ENCODE results near the gene INA.
A peak's percentile ranks its signal among the peaks of the same experiment; 100 is the strongest.

Gene INA

DNA sequence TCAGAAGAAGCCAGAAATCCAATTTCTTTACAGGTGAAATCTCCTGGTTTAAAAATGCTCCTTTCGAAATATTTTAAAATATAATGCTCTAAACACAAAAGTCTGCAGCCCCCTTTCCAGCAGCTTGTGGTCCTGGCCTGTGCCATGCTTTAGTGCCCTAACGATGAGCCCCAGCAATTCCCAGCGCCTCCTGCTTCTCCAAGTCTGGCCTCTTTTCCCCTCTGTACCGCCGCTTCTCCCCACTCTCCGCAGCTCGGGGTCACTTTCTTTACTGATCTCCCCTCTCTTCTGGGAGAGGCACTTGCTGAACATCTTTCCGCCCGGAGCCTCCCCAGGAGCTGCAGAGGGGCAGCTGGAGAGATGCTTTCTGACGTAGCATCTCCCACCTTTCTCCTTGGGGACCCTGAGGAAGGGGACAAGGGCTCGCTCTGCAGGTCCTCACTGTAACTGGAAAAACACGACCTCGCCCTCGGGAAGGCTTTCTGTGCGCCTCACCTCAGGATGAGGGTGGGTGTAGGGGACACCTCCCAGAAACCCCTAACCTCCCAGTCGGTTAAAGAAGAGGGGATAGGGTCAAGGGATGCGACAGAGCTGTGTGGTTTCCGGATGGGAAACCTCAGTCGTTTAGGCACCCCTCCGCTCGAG, 565 bp upstream of the INA start:
- no peak for DNase-seq

DNA sequence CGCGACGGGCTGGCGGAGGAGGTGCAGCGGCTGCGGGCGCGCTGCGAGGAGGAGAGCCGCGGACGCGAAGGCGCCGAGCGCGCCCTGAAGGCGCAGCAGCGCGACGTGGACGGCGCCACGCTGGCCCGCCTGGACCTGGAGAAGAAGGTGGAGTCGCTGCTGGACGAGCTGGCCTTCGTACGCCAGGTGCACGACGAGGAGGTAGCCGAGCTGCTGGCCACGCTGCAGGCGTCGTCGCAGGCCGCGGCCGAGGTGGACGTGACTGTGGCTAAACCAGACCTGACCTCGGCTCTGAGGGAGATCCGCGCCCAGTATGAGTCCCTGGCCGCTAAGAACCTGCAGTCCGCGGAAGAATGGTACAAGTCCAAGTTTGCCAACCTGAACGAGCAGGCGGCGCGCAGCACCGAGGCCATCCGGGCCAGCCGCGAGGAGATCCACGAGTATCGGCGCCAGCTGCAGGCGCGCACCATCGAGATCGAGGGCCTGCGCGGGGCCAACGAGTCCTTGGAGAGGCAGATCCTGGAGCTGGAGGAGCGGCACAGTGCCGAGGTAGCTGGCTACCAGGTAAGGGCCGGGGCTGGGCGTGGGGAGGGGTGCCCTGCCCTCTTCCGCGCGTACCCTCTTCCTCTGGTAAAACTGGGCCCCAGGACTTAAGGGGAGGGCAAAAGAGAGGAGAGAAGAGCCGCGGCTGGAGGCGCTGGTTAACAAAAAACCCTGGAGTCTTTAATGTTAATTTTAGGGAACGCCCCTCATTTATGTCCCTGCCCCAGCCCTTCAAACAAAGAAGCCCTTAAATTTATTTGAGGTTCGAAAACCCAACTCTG, 987 bp downstream of the INA start:
- no peak for DNase-seq

DNA sequence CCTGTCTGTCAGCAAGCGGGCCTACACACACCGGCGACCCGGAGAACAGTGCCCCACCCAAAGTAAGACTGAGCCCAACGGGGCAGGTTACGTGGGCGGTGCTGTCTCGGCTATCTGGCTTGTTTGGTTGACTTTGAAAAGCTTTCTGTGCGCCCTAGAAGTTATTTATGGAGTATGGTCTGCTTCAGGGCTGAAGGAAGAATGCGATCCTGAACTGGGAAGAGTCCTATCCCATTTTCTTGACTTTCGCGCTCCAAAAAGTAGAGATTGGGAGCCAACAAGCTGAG, 1.5 kb downstream of the INA start:
- no peak for DNase-seq

DNA sequence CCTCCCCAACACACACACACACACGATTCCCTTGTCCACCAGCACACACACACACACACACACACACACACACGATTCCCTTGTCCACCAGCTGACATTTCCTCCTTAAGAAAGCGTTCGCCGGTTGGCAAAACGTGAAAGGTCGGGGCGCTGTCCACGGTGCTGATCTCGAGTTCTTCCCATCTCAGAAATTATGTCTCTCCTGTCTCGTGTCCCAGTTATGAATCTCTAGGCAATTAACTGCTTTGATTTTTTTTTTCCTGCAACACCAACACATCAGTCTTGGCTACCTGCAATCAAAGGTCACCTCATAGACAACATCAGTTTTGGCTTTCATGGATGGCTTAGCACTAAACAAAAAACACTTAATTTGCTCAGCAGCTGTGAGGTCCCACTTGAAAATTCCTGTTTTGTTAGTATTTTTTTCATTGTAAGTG, 1.9 kb downstream of the INA start:
- DNase-seq, result peak; percentile 44

DNA sequence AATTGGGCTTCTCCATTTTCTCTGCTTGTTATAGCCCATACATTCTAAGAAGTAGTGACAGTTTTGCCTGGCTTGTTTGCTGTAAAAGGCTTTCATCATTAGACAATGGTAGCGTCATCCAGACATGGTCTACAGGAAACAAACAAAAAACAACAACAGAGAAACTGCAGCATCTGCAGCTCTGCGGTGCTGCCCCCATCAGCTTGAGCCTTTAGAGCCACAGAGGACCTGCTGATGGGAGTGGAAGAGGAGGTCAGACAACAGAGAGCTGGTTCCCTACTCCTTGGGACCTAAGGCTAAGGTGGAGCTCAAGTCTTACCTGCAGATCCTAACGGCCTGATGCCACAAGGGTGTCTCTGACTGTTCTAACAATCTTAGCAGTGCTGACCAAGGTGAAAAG, 3.1 kb downstream of the INA start:
- DNase-seq, result no peak

DNA sequence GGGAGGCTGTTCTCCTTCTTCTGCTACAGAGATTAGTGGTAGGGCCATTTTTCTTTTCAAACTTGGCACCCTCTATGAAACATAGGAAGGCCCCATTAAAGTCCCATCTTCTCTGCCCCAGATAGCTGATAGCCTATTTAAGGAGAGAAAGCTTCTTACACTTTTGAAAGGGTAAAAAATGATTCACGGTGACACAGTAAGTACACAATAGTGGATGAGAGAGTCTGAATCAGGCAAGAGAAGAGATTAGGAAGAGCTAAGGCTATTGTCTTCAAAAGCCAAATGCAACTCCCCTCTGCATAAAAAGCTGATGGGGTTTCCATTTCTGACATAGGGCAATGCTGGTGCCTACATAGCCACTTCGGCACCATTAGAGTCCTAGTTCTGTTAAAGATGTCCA, 3.6 kb downstream of the INA start:
- DNase-seq, result no peak

DNA sequence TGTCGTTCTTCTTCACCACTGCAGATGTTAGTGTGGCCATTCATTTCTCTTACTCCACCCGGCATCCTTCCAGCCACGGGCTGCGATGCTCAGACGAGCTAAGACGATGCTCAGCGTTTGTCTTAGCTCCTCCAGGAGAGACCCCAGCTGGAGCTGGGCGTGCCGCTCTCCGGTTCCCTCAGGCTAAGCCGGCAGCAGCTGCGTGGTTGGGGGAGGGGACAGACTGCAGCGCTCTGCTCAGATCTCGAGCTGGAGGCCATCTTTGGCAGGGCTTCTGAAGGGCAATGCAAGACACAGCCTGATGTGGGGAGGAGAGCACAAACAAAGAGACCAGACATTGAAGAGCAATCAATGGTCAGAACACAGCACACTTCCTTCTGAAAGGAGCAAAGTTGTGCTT, 4.8 kb downstream of the INA start:
- DNase-seq, result peak; percentile 8

DNA sequence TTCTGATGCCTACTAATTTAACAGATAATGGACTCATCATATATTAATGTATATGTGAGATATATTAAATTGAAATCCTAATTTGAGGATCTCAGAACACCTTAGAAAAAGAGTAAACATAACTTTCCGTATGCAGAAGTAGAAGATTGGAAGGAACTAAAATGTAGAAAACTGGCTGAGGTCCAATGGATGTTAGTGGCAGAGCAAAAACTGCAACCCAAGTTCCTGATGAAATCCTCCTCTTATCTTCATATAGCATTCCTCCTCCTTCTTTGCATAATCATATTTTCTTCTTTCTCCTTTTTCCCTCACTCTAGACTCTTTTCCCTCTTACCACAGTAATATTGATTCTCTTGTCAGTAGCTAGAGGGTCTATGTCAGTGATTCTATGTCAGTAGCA, 6.0 kb downstream of the INA start:
- DNase-seq, result no peak

DNA sequence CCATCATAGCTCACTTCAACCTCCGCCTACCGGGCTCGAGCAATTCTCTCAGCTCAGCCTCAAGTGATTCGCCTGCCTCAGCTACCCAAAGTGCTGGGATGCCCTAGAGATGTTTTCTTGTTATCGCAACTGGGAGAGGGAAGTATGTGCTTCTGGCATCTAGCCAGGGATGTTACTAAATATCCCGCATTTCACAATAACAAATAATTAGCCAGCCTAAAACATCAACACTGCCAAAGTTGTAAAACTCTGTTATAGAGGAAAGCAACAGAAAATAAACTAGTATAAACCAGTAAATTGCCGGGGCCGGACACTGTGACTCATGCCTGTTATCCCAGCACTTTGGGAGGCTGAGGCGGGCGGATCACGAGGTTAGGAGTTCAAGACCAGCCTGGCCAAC, 7.2 kb downstream of the INA start:
- no peak for DNase-seq

DNA sequence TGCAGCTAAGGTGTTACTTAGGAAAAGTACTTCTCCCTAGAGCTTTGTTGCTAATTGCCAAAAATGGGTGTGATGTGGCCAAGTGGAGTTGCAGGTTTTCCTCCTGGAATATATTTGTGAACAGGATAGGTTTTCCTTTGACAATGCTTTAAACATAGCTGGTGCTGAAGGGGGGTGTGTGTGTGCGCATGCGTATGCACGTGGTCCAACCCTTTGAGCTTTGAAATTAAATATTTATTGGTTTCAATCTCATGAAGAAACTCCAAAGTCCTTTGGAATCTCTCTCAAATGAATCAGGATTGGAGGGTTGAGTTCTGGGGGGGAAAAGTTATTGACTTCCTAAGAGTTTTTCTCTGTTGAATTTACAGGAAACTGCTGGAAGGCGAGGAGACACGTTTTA, 11.1 kb downstream of the INA start:
- DNase-seq, result no peak

DNA sequence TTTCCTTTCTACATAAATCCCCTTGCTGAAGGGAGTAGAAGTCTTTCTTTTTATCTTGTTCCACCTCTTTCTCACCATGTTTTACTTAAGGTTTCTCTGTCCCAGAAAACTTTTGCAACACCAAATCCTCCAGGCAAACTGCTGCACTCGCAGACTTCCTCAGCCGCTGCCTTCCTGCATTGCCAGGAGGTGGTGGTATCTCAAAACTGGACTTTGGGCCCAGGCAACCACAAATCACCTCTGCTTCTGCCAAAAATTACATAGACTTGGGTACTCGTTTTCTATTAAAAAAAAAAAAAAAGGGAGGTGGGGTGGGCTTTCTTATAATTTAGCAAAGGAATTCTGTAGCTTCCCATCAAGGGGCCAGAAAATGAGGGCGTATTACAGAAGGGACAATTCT, 14.7 kb downstream of the INA start:
- DNase-seq, result no peak

DNA sequence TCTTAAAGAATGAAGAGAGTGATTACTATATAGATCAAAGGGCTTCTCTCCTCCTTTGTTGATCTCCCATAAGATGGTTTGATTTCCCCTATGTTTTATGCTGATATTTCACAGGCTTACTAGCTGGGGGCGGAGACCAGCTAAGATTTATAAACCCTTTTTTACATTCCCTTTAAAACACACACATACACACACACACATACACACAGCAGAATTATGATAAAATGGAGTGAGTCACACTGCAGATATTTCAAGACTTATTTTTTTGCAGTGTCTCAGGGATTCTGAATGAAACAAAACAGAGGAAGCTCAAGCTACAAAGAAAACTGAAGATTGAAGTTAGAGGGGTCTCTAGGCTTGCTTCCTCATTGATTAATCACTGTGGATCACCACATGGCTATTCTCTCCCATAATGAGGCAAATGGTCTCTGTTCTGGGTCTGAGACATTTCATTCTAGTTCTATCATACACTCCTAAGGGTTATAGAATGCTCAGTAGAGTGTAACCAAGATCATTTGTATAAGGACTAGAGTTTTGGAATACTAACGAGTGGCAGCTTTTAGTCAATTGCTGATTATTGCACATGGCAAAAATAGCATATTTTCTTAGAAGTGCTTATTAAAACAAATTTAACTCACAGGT, 18.6 kb downstream of the INA start:
- DNase-seq, result peak; percentile 80

DNA sequence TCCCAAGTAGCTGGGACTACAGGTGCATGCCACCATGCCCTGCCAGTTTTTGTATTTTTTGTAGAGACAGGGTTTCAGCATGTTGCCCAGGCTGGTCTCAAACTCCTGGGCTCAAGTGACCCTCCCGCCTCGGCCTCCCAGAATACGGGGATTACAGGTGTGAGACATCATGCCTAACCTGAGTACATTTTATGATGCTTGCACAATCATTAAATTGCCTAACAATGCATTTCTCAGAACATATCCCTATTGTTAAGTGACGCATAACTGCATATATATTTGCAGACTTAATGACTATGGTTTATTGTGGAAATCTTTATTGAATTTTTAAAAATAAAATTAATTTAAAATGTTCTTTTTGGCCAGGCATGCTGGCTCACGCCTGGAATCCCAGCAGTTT, 30.7 kb downstream of the INA start:
- DNase-seq, result no peak

DNA sequence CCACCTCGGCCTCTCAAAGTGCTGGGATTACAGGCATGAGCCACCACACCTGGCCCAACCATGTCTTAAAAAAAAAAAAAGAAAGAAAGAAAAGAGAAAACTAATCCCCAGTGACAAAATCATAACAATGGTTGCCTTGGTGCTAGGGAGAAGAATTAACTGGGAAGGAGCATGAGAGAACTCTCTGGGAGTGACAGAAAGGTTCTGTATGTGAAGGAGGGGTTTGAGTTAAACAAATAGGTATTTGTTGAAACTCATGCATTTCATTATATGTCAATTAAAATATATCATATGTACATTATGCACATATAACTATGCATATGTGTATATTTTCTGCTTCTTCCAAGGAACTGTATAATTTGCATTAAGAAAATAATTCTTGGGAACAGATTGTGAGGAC, 33.3 kb downstream of the INA start:
- no peak for DNase-seq

DNA sequence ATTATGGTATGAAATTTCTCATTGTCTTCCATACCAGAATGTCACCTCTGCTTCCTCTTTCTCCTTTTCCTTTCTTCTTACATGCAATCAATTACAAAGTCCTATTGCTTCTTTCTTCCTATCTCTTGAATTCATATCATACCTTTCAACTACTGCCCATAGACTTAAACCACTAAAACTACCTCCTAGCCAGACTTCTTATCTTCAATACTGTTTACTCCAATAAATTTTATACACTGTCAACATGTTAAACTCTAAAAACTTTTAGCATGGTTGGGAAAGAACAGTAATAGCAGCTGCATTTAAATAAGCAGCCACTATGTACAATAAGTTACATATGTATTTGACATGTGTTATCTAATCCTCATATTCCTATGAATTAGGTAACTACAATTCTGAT, 39.1 kb downstream of the INA start:
- DNase-seq, result no peak

DNA sequence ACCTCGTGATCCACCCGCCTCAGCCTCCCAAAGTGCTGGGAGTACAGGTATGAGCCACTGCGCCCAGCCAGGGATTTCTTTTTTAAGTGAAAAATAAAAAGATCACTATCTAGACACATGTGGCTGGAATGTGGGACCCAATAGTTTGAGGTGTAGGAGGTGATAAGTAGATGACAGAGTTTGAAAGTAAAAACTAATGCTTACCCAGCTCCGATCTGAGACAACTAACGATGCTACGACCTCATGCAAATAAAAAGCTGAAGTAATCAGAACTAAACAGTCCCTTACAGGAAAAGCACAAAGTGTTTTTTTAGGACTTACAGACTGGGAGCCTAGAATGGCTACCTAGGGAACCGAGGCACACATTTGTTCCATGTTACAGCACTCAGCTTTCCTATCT, 51.0 kb downstream of the INA start:
- no peak for DNase-seq

DNA sequence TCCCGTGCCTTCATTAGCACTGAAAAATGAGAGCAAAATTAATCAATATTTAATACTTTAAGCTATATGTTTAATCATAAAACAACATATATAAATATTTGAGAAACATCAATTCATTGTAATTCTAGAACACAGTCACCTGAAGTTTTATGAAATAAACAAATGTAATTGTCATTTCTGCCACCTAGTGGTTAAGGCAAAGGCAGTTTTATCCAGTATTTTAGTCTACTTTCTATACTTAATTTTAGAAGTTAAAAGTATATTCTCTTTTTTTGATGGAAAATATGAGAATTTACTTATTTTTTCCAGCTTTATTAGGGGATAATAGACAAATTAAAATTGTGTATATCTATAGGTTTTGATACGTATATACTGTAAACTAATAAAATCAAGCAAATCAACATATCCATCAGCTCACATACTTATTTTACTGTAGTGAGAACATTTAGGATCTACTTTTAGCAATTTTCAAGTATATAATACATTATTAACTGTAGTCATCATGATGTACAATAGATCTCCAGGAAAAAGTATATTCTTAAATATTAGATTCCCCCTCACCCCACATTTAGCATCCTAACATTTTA, 57.1 kb downstream of the INA start:
- DNase-seq, result peak; percentile 4

DNA sequence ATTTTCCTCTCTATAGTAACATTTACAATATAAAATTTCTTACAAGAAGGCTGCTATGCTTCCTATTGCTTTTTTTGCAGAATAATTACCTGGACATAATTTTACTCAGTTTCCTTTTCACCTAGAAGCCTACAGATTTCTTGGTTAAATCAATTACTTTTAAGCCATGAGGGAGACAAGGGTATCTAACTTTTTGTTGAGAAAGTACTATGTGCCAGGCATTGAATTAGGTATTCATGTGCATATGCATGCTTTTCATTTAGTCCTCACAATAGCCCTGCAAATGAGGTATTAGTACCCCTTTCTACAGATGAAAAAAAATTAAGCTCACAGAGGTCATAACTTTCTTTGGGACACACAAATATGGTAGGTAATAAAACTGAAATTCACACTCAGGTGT, 57.6 kb downstream of the INA start:
- DNase-seq, result no peak

DNA sequence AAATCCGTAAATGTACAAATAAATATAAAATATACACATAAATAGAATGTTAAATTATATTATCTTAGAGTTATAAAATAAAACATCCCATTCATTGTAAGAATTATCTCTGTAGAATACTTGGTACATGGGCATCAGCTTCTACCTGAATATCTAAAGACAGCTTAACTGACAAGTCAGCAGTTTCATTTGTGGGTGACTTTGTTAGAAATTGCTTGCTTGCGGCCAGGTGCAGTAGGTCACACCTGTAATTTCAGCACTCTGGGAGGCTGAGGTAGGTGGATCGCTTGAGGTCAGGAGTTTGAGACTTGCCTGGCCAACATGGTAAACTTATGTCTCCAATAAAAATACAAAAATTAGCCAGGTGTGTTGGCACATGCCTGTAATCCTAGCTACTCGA, 59.4 kb downstream of the INA start:
- no peak for DNase-seq
